HEK293 (cell line): Measurements from ENCODE around the gene TM7SF2.

ENCODE experiments used
- BCL11B ChIP-seq: fragments of 450-650 bp; formaldehyde crosslinking; IDR thresholded peaks from 2 replicates; pipeline ENCODE4 v1.5.1; 2016; ENCODE audit warnings: low read depth, missing biosample characterization, missing genetic modification characterization
- GLIS1 ChIP-seq: fragments of 450-650 bp; formaldehyde crosslinking; IDR thresholded peaks from 2 replicates; pipeline ENCODE4 v1.5.1; 2016; ENCODE audit warnings: missing biosample characterization, missing genetic modification characterization
- HOXD13 ChIP-seq: sonication (generic); formaldehyde crosslinking; IDR thresholded peaks from 2 replicates; pipeline ENCODE4 v1.8.0; 2022; ENCODE audit warnings: missing genetic modification reagents, borderline replicate concordance
- IKZF3 ChIP-seq: fragments of 450-650 bp; IDR thresholded peaks from 2 replicates; pipeline ENCODE4 v1.5.0; 2018; ENCODE audit warnings: missing biosample characterization, mild to moderate bottlenecking, missing genetic modification characterization, moderate library complexity
- OSR2 ChIP-seq: fragments of 450-650 bp; formaldehyde crosslinking; IDR thresholded peaks from 2 replicates; pipeline ENCODE4 v1.5.1; 2016; ENCODE audit warnings: missing biosample characterization, missing genetic modification characterization
- RBAK ChIP-seq: fragments of 450-650 bp; formaldehyde crosslinking; IDR thresholded peaks from 2 replicates; pipeline ENCODE4 v1.5.1; 2016; ENCODE audit warnings: missing biosample characterization, missing genetic modification characterization
- SP2 ChIP-seq: fragments of 450-650 bp; formaldehyde crosslinking; IDR thresholded peaks from 2 replicates; pipeline ENCODE4 v1.5.1; 2016; ENCODE audit warnings: missing biosample characterization, missing genetic modification characterization
- WT1 ChIP-seq: fragments of 450-650 bp; formaldehyde crosslinking; IDR thresholded peaks from 2 replicates; pipeline ENCODE4 v1.5.1; 2016; ENCODE audit warnings: missing biosample characterization, missing genetic modification characterization
- YY1 ChIP-seq: fragments of 450-650 bp; formaldehyde crosslinking; IDR thresholded peaks from 2 replicates; pipeline ENCODE4 v1.5.1; 2018; ENCODE audit warnings: missing biosample characterization, missing genetic modification characterization
- ZBTB20 ChIP-seq: fragments of 450-650 bp; formaldehyde crosslinking; IDR thresholded peaks from 2 replicates; pipeline ENCODE4 v1.5.1; 2016; ENCODE audit warnings: missing biosample characterization, missing genetic modification characterization
- ZFP41 ChIP-seq: fragments of 450-650 bp; formaldehyde crosslinking; IDR thresholded peaks from 2 replicates; pipeline ENCODE4 v1.5.1; 2016; ENCODE audit warnings: missing biosample characterization, missing genetic modification characterization, borderline replicate concordance
- ZNF10 ChIP-seq: fragments of 450-650 bp; formaldehyde crosslinking; IDR thresholded peaks from 2 replicates; pipeline ENCODE4 v1.5.1; 2017; ENCODE audit warnings: missing biosample characterization, missing genetic modification characterization
- ZNF112 ChIP-seq: fragments of 450-650 bp; formaldehyde crosslinking; IDR thresholded peaks from 2 replicates; pipeline ENCODE4 v1.5.0; 2017; ENCODE audit warnings: missing biosample characterization, missing genetic modification characterization
- ZNF114 ChIP-seq: fragments of 450-650 bp; formaldehyde crosslinking; IDR thresholded peaks from 2 replicates; pipeline ENCODE4 v1.5.0; 2017; ENCODE audit warnings: missing biosample characterization, missing genetic modification characterization
- ZNF121 ChIP-seq: fragments of 450-650 bp; formaldehyde crosslinking; IDR thresholded peaks from 2 replicates; pipeline ENCODE4 v1.5.1; 2016; ENCODE audit warnings: missing biosample characterization, missing genetic modification characterization
- ZNF23 ChIP-seq: fragments of 450-650 bp; formaldehyde crosslinking; IDR thresholded peaks from 2 replicates; pipeline ENCODE4 v1.5.1; 2016; ENCODE audit warnings: missing biosample characterization, missing genetic modification characterization, borderline replicate concordance
- ZNF274 ChIP-seq, 2 experiments: fragments of 200-500 bp in 1 of 2; fragments of 450-650 bp in 1 of 2; sonication (Bioruptor generic) in 1 of 2; formaldehyde crosslinking in 1 of 2; IDR thresholded peaks; 2 replicates each; pipeline versions ENCODE4 v1.5.1 to v1.6.1; 2014 to 2016; ENCODE audit warnings: borderline replicate concordance in 1 of 2, inconsistent platforms in 1 of 2, low read length in 1 of 2, missing biosample characterization in 1 of 2, missing genetic modification characterization in 1 of 2
- ZNF311 ChIP-seq: fragments of 450-650 bp; formaldehyde crosslinking; IDR thresholded peaks from 2 replicates; pipeline ENCODE4 v1.5.1; 2017; ENCODE audit warnings: missing biosample characterization, missing genetic modification characterization, borderline replicate concordance
- ZNF394 ChIP-seq: fragments of 450-650 bp; formaldehyde crosslinking; IDR thresholded peaks from 2 replicates; pipeline ENCODE4 v1.5.1; 2016; ENCODE audit warnings: missing biosample characterization, missing genetic modification characterization, mild to moderate bottlenecking, moderate library complexity, borderline replicate concordance
- ZNF398 ChIP-seq: fragments of 450-650 bp; formaldehyde crosslinking; IDR thresholded peaks from 2 replicates; pipeline ENCODE4 v1.5.1; 2017; ENCODE audit warnings: missing biosample characterization, missing genetic modification characterization
- ZNF423 ChIP-seq: fragments of 450-650 bp; formaldehyde crosslinking; IDR thresholded peaks from 2 replicates; pipeline ENCODE4 v1.5.1; 2016; ENCODE audit warnings: missing biosample characterization, missing genetic modification characterization
- ZNF433 ChIP-seq: fragments of 450-650 bp; formaldehyde crosslinking; IDR thresholded peaks from 2 replicates; pipeline ENCODE4 v1.5.1; 2016; ENCODE audit warnings: missing biosample characterization, missing genetic modification characterization, low read depth
- ZNF571 ChIP-seq: fragments of 450-650 bp; formaldehyde crosslinking; IDR thresholded peaks from 2 replicates; pipeline ENCODE4 v1.5.0; 2017; ENCODE audit warnings: missing biosample characterization, missing genetic modification characterization
- ZNF621 ChIP-seq: fragments of 450-650 bp; formaldehyde crosslinking; IDR thresholded peaks from 2 replicates; pipeline ENCODE4 v1.5.1; 2017; ENCODE audit warnings: missing biosample characterization, missing genetic modification characterization
- ZNF629 ChIP-seq: fragments of 450-650 bp; formaldehyde crosslinking; IDR thresholded peaks from 2 replicates; pipeline ENCODE4 v1.5.1; 2017; ENCODE audit warnings: missing biosample characterization, missing genetic modification characterization
- ZNF639 ChIP-seq: fragments of 450-650 bp; formaldehyde crosslinking; IDR thresholded peaks from 2 replicates; pipeline ENCODE4 v1.5.1; 2016; ENCODE audit warnings: missing biosample characterization, missing genetic modification characterization
- ZNF707 ChIP-seq: fragments of 450-650 bp; formaldehyde crosslinking; IDR thresholded peaks from 2 replicates; pipeline ENCODE4 v1.5.1; 2016; ENCODE audit warnings: missing biosample characterization, missing genetic modification characterization
- ZNF777 ChIP-seq: fragments of 450-650 bp; formaldehyde crosslinking; IDR thresholded peaks from 2 replicates; pipeline ENCODE4 v1.5.1; 2017; ENCODE audit warnings: missing biosample characterization, missing genetic modification characterization, borderline replicate concordance
- ZNF843 ChIP-seq: fragments of 450-650 bp; formaldehyde crosslinking; IDR thresholded peaks from 2 replicates; pipeline ENCODE4 v1.5.1; 2016; ENCODE audit warnings: missing biosample characterization, missing genetic modification characterization
- ZSCAN23 ChIP-seq: fragments of 450-650 bp; formaldehyde crosslinking; IDR thresholded peaks from 2 replicates; pipeline ENCODE4 v1.5.1; 2016; ENCODE audit warnings: missing biosample characterization, missing genetic modification characterization
- ZSCAN4 ChIP-seq: fragments of 450-650 bp; formaldehyde crosslinking; IDR thresholded peaks from 2 replicates; pipeline ENCODE4 v1.5.1; 2017; ENCODE audit warnings: missing biosample characterization, missing genetic modification characterization
- TF ChIP-seq, protein P1 (sequence below): fragments of 450-650 bp; formaldehyde crosslinking; IDR thresholded peaks from 2 replicates; pipeline ENCODE4 v1.5.1; 2017; ENCODE audit warnings: missing biosample characterization, missing genetic modification characterization
- TF ChIP-seq, protein P2 (sequence below): fragments of 450-650 bp; formaldehyde crosslinking; IDR thresholded peaks from 2 replicates; pipeline ENCODE4 v1.5.1; 2016; ENCODE audit warnings: missing biosample characterization, missing genetic modification characterization, low read depth

Gene TM7SF2

DNA sequence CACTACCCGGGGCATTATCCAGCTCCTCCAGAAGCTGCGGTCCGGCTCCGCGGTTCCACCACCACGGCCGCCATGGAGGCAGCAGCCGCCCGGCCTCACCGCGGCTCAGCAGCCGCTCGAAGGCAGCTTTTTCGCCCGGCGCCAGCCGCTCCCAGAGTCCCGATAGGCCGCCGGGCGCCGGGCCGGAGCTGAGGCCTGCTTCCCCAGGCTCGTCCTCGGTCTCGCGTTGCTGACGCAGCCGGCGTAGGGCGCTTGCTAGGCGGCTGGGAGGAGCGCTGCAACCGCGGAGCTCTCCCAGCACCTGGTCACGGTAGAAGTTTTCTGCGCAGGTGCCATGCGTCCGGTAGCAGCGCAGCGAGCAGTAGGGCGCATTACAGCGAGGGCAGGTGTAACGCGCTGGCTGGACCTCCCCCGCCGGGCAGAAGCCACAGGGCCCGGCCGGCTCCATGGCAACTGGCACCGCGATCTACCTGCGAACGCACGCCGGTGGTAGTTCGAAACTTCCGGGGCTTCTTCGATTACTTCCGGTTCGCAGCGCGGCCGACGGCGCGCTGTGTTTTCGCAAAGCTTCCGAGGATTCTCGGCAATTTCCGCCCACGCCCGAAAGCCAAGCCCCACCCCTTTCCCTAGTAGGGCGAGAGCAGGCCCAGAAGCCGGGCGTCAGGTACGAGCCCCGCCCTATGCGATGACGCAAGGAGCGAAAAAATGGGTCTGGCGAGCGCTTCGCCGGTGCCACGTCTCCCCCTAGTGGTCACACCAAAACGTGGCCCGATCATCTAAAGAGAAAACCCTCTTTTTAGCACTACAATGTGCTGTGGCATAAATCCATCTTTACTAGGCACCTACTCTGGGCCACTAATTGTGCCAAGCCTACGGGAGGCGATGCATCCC is 5.8 kb downstream of the TM7SF2 start, which contains the start of gene ZNHIT2 (continued):
- TF ChIP-seq WT1 (tag by site-specific recombination) (no peak), ZNF423 (tag by site-specific recombination) (no peak), IKZF3 (tag by site-specific recombination) (no peak), ZNF398 (tag by site-specific recombination) (no peak), ZNF433 (tag by site-specific recombination) (no peak), HOXD13 (CRISPR knock-in tag) (no peak), ZNF23 (tag by site-specific recombination) (no peak), ZNF707 (tag by site-specific recombination) (no peak), ZNF394 (peak; percentile 65; the same call in 1 of the 2 replicates), BCL11B (tag by site-specific recombination) (no peak), ZNF621 (tag by site-specific recombination) (no peak), GLIS1 (peak; percentile 68), ZBTB20 (tag by site-specific recombination) (no peak; the same call in 1 of the 2 replicates), YY1 (tag by site-specific recombination) (0 out of 2 replicates have a peak, but pooled peaks have one; percentile 58), ZNF274 (IDR thresholded peaks at IDR 0.05; ENCODE audit: low read length) (no peak), ZNF274 (tag by site-specific recombination; IDR thresholded peaks at IDR 0.05; ENCODE audit: borderline replicate concordance) (no peak), ZNF639 (tag by site-specific recombination) (no peak), ZFP41 (no peak), ZNF629 (tag by site-specific recombination) (peak; percentile 93), ZNF121 (tag by site-specific recombination) (peak; percentile 32; the same call in 1 of the 2 replicates), SP2 (tag by site-specific recombination) (peak; percentile 87), ZNF112 (tag by site-specific recombination) (no peak), OSR2 (tag by site-specific recombination) (peak; percentile 38), ZNF843 (tag by site-specific recombination) (peak; percentile 53), ZNF777 (no peak), ZNF10 (tag by site-specific recombination) (0 out of 2 replicates have a peak, but pooled peaks have one; percentile 20), ZNF114 (tag by site-specific recombination) (no peak), ZNF311 (tag by site-specific recombination) (no peak), ZSCAN4 (tag by site-specific recombination) (0 out of 2 replicates have a peak, but pooled peaks have one; percentile 25), RBAK (no peak), ZNF571 (tag by site-specific recombination) (no peak), ZSCAN23 (no peak)
- TF ChIP-seq, protein P1, sequence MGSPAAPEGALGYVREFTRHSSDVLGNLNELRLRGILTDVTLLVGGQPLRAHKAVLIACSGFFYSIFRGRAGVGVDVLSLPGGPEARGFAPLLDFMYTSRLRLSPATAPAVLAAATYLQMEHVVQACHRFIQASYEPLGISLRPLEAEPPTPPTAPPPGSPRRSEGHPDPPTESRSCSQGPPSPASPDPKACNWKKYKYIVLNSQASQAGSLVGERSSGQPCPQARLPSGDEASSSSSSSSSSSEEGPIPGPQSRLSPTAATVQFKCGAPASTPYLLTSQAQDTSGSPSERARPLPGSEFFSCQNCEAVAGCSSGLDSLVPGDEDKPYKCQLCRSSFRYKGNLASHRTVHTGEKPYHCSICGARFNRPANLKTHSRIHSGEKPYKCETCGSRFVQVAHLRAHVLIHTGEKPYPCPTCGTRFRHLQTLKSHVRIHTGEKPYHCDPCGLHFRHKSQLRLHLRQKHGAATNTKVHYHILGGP (tag by site-specific recombination) = no peak
- TF ChIP-seq, protein P2, sequence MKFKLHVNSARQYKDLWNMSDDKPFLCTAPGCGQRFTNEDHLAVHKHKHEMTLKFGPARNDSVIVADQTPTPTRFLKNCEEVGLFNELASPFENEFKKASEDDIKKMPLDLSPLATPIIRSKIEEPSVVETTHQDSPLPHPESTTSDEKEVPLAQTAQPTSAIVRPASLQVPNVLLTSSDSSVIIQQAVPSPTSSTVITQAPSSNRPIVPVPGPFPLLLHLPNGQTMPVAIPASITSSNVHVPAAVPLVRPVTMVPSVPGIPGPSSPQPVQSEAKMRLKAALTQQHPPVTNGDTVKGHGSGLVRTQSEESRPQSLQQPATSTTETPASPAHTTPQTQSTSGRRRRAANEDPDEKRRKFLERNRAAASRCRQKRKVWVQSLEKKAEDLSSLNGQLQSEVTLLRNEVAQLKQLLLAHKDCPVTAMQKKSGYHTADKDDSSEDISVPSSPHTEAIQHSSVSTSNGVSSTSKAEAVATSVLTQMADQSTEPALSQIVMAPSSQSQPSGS (tag by site-specific recombination) = peak; percentile 78
